HG03558 (cell line): ENCODE measurements around the gene TFB2M.
"Not testable (repeated sequence)": the region's sequence is repeated elsewhere in the genome, so short reads cannot be mapped to it uniquely, and the experiment has no call there.

ENCODE experiments used
- ATAC-seq: cut with Tn5 transposase; IDR thresholded peaks from one replicate; pipeline ENCODE4 v1.9.1; 2021; ENCODE audit warnings: moderate number of reproducible peaks; ENCODE audit not compliant: unreplicated experiment; ENCODE audit errors: extremely low read depth

Gene TFB2M

GRCh38 chr1:246560833-246561232 lies 5.2 kb downstream of the TFB2M start:
- not testable (repeated sequence) for ATAC-seq

GRCh38 chr1:246559310-246559709 lies 6.8 kb downstream of the TFB2M start:
- ATAC-seq: no peak

- no peak for ATAC-seq
These were observed 8.0 kb downstream of the TFB2M start for GRCh38 chr1:246558041-246558440.

- ATAC-seq: no peak
These were observed 11.9 kb downstream of the TFB2M start for GRCh38 chr1:246554201-246554600.

- no peak for ATAC-seq
These were observed 14.0 kb downstream of the TFB2M start for GRCh38 chr1:246552110-246552509.

- no peak for ATAC-seq
These were observed 15.7 kb downstream of the TFB2M start for GRCh38 chr1:246550402-246550801.

GRCh38 chr1:246549665-246550064 lies 16.4 kb downstream of the TFB2M start:
- ATAC-seq: no peak

- no peak for ATAC-seq
These were observed 22.1 kb downstream of the TFB2M start for GRCh38 chr1:246544001-246544400.

GRCh38 chr1:246540738-246541491 lies 25.1 kb downstream of the TFB2M start:
- no peak for ATAC-seq

- no peak for ATAC-seq
These were observed 28.2 kb downstream of the TFB2M start for GRCh38 chr1:246537887-246538286.

GRCh38 chr1:246537441-246537840 lies 28.6 kb downstream of the TFB2M start:
- no peak for ATAC-seq

- ATAC-seq: no peak
These were observed 31.9 kb downstream of the TFB2M start for GRCh38 chr1:246534114-246534513.

GRCh38 chr1:246533371-246533905 lies 32.6 kb downstream of the TFB2M start:
- ATAC-seq: no peak

- ATAC-seq: no peak
These were observed 33.5 kb downstream of the TFB2M start for GRCh38 chr1:246532519-246532918.

GRCh38 chr1:246530482-246530881 lies 35.6 kb downstream of the TFB2M start:
- ATAC-seq: no peak

- no peak for ATAC-seq
These were observed 36.9 kb downstream of the TFB2M start for GRCh38 chr1:246528933-246529731.

- ATAC-seq: no peak
These were observed 38.5 kb downstream of the TFB2M start for GRCh38 chr1:246527402-246528088.

GRCh38 chr1:246526915-246527314 lies 39.1 kb downstream of the TFB2M start:
- ATAC-seq: no peak

- ATAC-seq: no peak
These were observed 39.7 kb downstream of the TFB2M start for GRCh38 chr1:246526380-246526779.

GRCh38 chr1:246519514-246519913 lies 46.5 kb downstream of the TFB2M start:
- no peak for ATAC-seq
